LNCAP (cell line): Measurements from ENCODE around the gene IRF1.

Source experiments
- CTCF ChIP-seq: fragments of 450-650 bp; IDR thresholded peaks from 2 replicates; pipeline ENCODE4 v1.5.1; 2017; ENCODE audit warnings: mild to moderate bottlenecking

The IRF1 gene

GRCh38 chr5:132501961-132502931, 11.7 kb upstream of the IRF1 start:
- TF ChIP-seq CTCF = no peak

GRCh38 chr5:132501629-132501956, 11.0 kb upstream of the IRF1 start:
- TF ChIP-seq CTCF = no peak

GRCh38 chr5:132500931-132501628, 10.5 kb upstream of the IRF1 start:
- peak; percentile 83 for TF ChIP-seq CTCF

- no peak for TF ChIP-seq CTCF
Observed at GRCh38 chr5:132500244-132500930, 9.8 kb upstream of the IRF1 start.

- no peak for TF ChIP-seq CTCF
Observed at GRCh38 chr5:132499440-132500243, 9.1 kb upstream of the IRF1 start.

- TF ChIP-seq CTCF = no peak
Observed at GRCh38 chr5:132498686-132499271, 8.2 kb upstream of the IRF1 start.

GRCh38 chr5:132498152-132498551, 7.6 kb upstream of the IRF1 start:
- TF ChIP-seq CTCF = no peak
